H1 (cell line): ENCODE measurements around the gene ERI2. TPM values are rescaled to one million over a fixed set of nuclear protein-coding genes. Genes with fewer than 3 reads are reported as not detected.

Experiments
- CTCF ChIA-PET: fragments of 300-600 bp; sonication (Branson Sonifier 250); formaldehyde crosslinking; loops from one replicate; lab custom pipeline; 2021; ENCODE audit not compliant: partially characterized antibody; lab: Charles Lee
- POLR2A ChIA-PET: fragments of 300-600 bp; sonication (Branson Sonifier 250); formaldehyde crosslinking; loops from one replicate; lab custom pipeline; 2021; ENCODE audit warnings: inconsistent platforms; ENCODE audit not compliant: partially characterized antibody; lab: Charles Lee
- DNase-seq, 2 experiments: peaks; one replicate each; pipeline versions ENCODE4 v3.0.0 to v3.0.0-alpha.2; 2010 to 2022; ENCODE audit warnings: low spot score in 2 of 2, low read depth in 1 of 2, mixed read lengths in 1 of 2
- FAIRE-seq: peaks from 2 replicates; lab custom pipeline; 2011; peaks lifted over from hg19 to GRCh38; lab: Jason Lieb, UNC
- H2AFZ ChIP-seq: 2 replicates; pipeline ENCODE4 v1.8.1; 2012; ENCODE audit warnings: low read length, inconsistent platforms
- H2AK5ac ChIP-seq: 2 replicates; pipeline ENCODE4 v1.6.1; 2013; ENCODE audit warnings: low read depth, low read length
- H2BK120ac ChIP-seq: replicated peaks from 2 replicates; pipeline ENCODE3; 2013; ENCODE audit warnings: low read depth, low read length, inconsistent platforms
- H2BK12ac ChIP-seq: 2 replicates; pipeline ENCODE4 v1.6.1; 2013; ENCODE audit warnings: low read depth, low read length
- H2BK15ac ChIP-seq: 2 replicates; pipeline ENCODE4 v1.6.1; 2013; ENCODE audit warnings: low read length
- H2BK20ac ChIP-seq: 2 replicates; pipeline ENCODE4 v1.6.1; 2013; ENCODE audit warnings: low read length
- H2BK5ac ChIP-seq: 2 replicates; pipeline ENCODE4 v1.6.1; 2013; ENCODE audit warnings: low read depth, low read length
- H3K14ac ChIP-seq: 2 replicates; pipeline ENCODE4 v1.6.1; 2013; ENCODE audit warnings: inconsistent platforms; ENCODE audit not compliant: insufficient read length
- H3K18ac ChIP-seq: 2 replicates; pipeline ENCODE4 v1.6.1; 2013; ENCODE audit warnings: low read length; ENCODE audit errors: extremely low read depth
- H3K23ac ChIP-seq: 2 replicates; pipeline ENCODE4 v1.6.1; 2013; ENCODE audit warnings: inconsistent platforms; ENCODE audit not compliant: insufficient read length
- H3K23me2 ChIP-seq: 2 replicates; pipeline ENCODE4 v1.6.1; 2013; ENCODE audit warnings: low read depth, low read length
- H3K27ac ChIP-seq: 2 replicates; pipeline ENCODE4 v1.6.1; 2011; ENCODE audit warnings: low read depth, low read length, inconsistent platforms
- H3K27me3 ChIP-seq, 4 experiments: replicated peaks in 1 of 4; 1 replicate in 1 of 4; 2 replicates in 3 of 4; pipeline versions ENCODE4 v1.6.1 to v1.8.1; 2011 to 2013; ENCODE audit warnings: low read length in 3 of 4, mild to moderate bottlenecking in 3 of 4, inconsistent platforms in 2 of 4, mixed read lengths in 2 of 4, moderate library complexity in 1 of 4; ENCODE audit not compliant: control insufficient read depth in 3 of 4, insufficient read depth in 3 of 4; ENCODE audit errors: extremely low read depth in 1 of 4
- H3K36me3 ChIP-seq, 4 experiments: 2 replicates each; pipeline versions ENCODE4 v1.6.1 to v1.8.1; 2011 to 2013; ENCODE audit warnings: mild to moderate bottlenecking in 4 of 4, low read length in 3 of 4, moderate library complexity in 2 of 4, control low read depth in 1 of 4, inconsistent platforms in 1 of 4; ENCODE audit not compliant: insufficient read depth in 4 of 4, control insufficient read depth in 2 of 4
- H3K4ac ChIP-seq: replicated peaks from 2 replicates; pipeline ENCODE3; 2013; ENCODE audit warnings: low read length, low read depth, mixed read lengths, inconsistent platforms; ENCODE audit not compliant: insufficient read length
- H3K4me1 ChIP-seq, 4 experiments: replicated peaks in 1 of 4; 1 replicate in 1 of 4; 2 replicates in 3 of 4; pipeline versions ENCODE4 v1.6.1 to v1.8.1; 2011 to 2013; ENCODE audit warnings: low read length in 3 of 4, inconsistent platforms in 2 of 4, mixed read lengths in 1 of 4; ENCODE audit not compliant: insufficient read depth in 4 of 4, control insufficient read depth in 3 of 4
- H3K4me2 ChIP-seq, 2 experiments: 2 replicates each; pipeline versions ENCODE4 v1.6.1 to v1.8.1; 2011 to 2013; ENCODE audit warnings: low read depth in 2 of 2, low read length in 2 of 2, control low read depth in 1 of 2, inconsistent platforms in 1 of 2, mild to moderate bottlenecking in 1 of 2; ENCODE audit not compliant: insufficient read depth in 1 of 2
- H3K4me3 ChIP-seq, 4 experiments: fragments of 200-600, 300-600 bp in 1 of 4; sonication (generic), shearing (Covaris generic), sonication (Bioruptor Twin) in 1 of 4; 2 replicates each; pipeline versions ENCODE4 v1.5.1 to v1.8.1; 2011 to 2016; ENCODE audit warnings: low read length in 4 of 4, low read depth in 3 of 4, control low read depth in 2 of 4, inconsistent platforms in 2 of 4, mild to moderate bottlenecking in 2 of 4, mixed read lengths in 1 of 4, moderate library complexity in 1 of 4; ENCODE audit not compliant: insufficient read depth in 2 of 4; ENCODE audit errors: extremely low read depth in 1 of 4
- H3K56ac ChIP-seq: replicated peaks from 2 replicates; pipeline ENCODE3; 2013; ENCODE audit warnings: low read depth, mild to moderate bottlenecking, mixed read lengths, low read length, inconsistent platforms; ENCODE audit not compliant: insufficient read length
- H3K79me1 ChIP-seq: 2 replicates; pipeline ENCODE4 v1.6.1; 2013; ENCODE audit warnings: low read depth, low read length, control low read depth
- H3K79me2 ChIP-seq, 2 experiments: 2 replicates each; pipeline versions ENCODE4 v1.6.1 to v1.8.1; 2012 to 2013; ENCODE audit warnings: low read length in 2 of 2, mild to moderate bottlenecking in 2 of 2, inconsistent platforms in 1 of 2; ENCODE audit not compliant: insufficient read depth in 2 of 2, control insufficient read depth in 1 of 2
- H3K9ac ChIP-seq, 4 experiments: replicated peaks in 1 of 4; 1 replicate in 1 of 4; 2 replicates in 3 of 4; pipeline versions ENCODE4 v1.6.1 to v1.8.1; 2011 to 2013; ENCODE audit warnings: low read depth in 3 of 4, low read length in 3 of 4, control low read depth in 2 of 4, mild to moderate bottlenecking in 2 of 4, moderate library complexity in 2 of 4, inconsistent platforms in 1 of 4; ENCODE audit errors: extremely low read depth in 1 of 4
- H3K9me3 ChIP-seq, 2 experiments: 2 replicates each; pipeline versions ENCODE4 v1.6.1 to v1.8.1; 2012 to 2013; ENCODE audit warnings: mild to moderate bottlenecking in 2 of 2, moderate library complexity in 2 of 2, control low read depth in 1 of 2, inconsistent platforms in 1 of 2, low read depth in 1 of 2, low read length in 1 of 2, mixed read lengths in 1 of 2; ENCODE audit not compliant: insufficient read depth in 2 of 2
- H4K20me1 ChIP-seq, 2 experiments: replicated peaks in 1 of 2; 2 replicates each; pipeline versions ENCODE3 to v1.8.1; 2011 to 2013; ENCODE audit warnings: inconsistent platforms in 2 of 2, low read length in 2 of 2, mild to moderate bottlenecking in 1 of 2; ENCODE audit not compliant: insufficient read depth in 2 of 2, control insufficient read depth in 1 of 2
- H4K5ac ChIP-seq: 2 replicates; pipeline ENCODE4 v1.6.1; 2013; ENCODE audit warnings: low read length, low read depth, mixed read lengths, inconsistent platforms; ENCODE audit not compliant: insufficient read length
- H4K8ac ChIP-seq: 2 replicates; pipeline ENCODE4 v1.8.0; 2013; ENCODE audit warnings: mild to moderate bottlenecking, moderate library complexity, low read length, inconsistent platforms; ENCODE audit not compliant: insufficient read depth; ENCODE audit errors: extremely low read depth
- H4K91ac ChIP-seq: replicated peaks from 2 replicates; pipeline ENCODE3; 2013; ENCODE audit warnings: low read length, mixed read lengths, inconsistent platforms; ENCODE audit not compliant: insufficient read length
- CREB1 ChIP-seq: IDR thresholded peaks from 2 replicates; pipeline ENCODE4 v1.6.1; 2012; ENCODE audit warnings: inconsistent platforms
- WGBS, 2 experiments: shearing (Covaris generic) in 1 of 2; methylation state at CpG; one replicate each; pipeline versions ENCODE4 v1.1.6 to v1.1.7; 2013 to 2015; ENCODE audit warnings: low lambda C conversion rate in 2 of 2, mixed read lengths in 2 of 2, inconsistent platforms in 1 of 2, low coverage in 1 of 2, missing lambda C conversion rate in 1 of 2; ENCODE audit not compliant: insufficient replicate concordance in 2 of 2, insufficient coverage in 1 of 2, insufficient read length in 1 of 2; ENCODE audit errors: extremely low coverage in 1 of 2, missing lambda C conversion rate in 1 of 2; 5-methylcytosine and 5-hydroxymethylcytosine counted together
- polyA plus RNA-seq, 7 experiments: library from polyadenylated mRNA; depleted of rRNA in 3 of 7; stranded (reverse) in 5 of 7; unstranded in 2 of 7; fragments of >200 nt in 5 of 7; fragments of 200-250 nt in 2 of 7; gene quantifications; 1 replicate in 5 of 7; 2 replicates in 1 of 7; 4 replicates in 1 of 7; pipeline versions ENCODE4 v1.2.1 to v1.2.3, GENCODE V29; 2011 to 2013; ENCODE audit warnings: missing spikeins in 2 of 7, mixed read lengths in 2 of 7
- total RNA-seq: library from RNA; stranded (reverse); fragmentation: NEBNext Ultra II Directional; extraction: Animal tissue kit (Norgen Biotek cat#: 25700); gene quantifications from 2 replicates; pipeline ENCODE4 v1.2.1, GENCODE V29; 2021

Gene ERI2
- total and polyA plus RNA-seq, 2 of the 8 experiments (the other 6 are each of a cell fraction or from before 2014, with no cell fraction given) = 11.0 to 12.6 TPM

DNA sequence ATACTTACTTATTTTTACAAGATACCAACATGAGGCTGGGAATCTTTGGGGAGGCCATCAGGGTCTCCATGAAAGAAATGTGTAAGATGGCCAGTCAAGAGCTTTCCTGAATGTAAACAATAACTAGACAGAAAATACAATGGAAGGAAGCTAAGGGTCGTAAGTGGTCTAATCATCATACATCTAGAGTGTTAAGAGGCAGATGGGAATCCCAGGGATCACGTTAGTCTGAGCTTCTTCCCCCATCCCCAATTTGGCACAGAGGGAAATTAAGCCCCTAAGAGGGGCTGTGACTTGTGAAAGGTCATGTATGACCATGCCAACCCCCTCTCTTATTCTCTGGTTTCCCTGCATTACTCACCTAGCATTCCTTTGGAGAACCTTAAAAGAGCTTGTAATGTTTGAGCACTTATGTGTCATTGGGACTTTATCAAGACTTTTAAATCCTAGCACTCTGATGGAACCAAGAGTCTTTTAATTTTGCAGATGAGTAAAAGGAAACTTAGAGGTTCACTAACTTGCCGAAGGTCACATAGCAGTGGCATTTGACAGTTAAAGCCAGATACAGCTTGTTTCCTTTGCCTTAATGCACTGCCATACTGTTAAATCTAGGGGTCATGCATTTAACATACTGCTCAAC, 47.8 kb upstream of the ERI2 start:
- no peak overlapping the region for H3K4me2 ChIP-seq
- H4K20me1 ChIP-seq = peaks cover 2 to 3% of the 10 kb centered on the region in 2 experiments
- H2BK5ac ChIP-seq = no peak overlapping the region
- H2BK12ac ChIP-seq = no peak overlapping the region
- peaks cover 0 to 2% (median 0%) of the 10 kb centered on the region in 4 experiments; a peak in 2 of 7 replicates for H3K4me1 ChIP-seq
- no peak overlapping the region for H3K56ac ChIP-seq
- no peak overlapping the region for H2BK20ac ChIP-seq
- no peak overlapping the region for H2AK5ac ChIP-seq
- 0 out of 4 replicates have a peak, but pooled peaks cover 0 to 6% of the 10 kb centered on the region in 2 experiments for H3K79me2 ChIP-seq
- no peak overlapping the region for H3K23ac ChIP-seq
- FAIRE-seq (no peak), DNase-seq (no peak)
- H3K79me1 ChIP-seq = peaks cover 4% of the 10 kb centered on the region; the same call in 1 of the 2 replicates
- H3K27me3 ChIP-seq = no peaks in the 10 kb centered on the region
- no peak overlapping the region for H3K27ac ChIP-seq
- H2BK15ac ChIP-seq = no peak overlapping the region
- no peak overlapping the region for H3K18ac ChIP-seq
- H3K36me3 ChIP-seq = peaks cover 0 to 3% (median 0%) of the 10 kb centered on the region in 4 experiments; a peak in 3 of 8 replicates
- CTCF ChIA-PET = interaction anchor here (0.5 to 2.1 kb wide), 5 partner anchors 10 to 148 kb away, joined by 3 to 7 read pairs (median 3); no protein-coding TSS in a partner anchor
- POLR2A ChIA-PET = interaction anchor here (0.8 to 0.9 kb wide), 4 partner anchors 11 to 147 kb away, joined by 3 read pairs; partner anchors contain the start of genes DCUN1D3, ERI2 and REXO5
- H3K23me2 ChIP-seq = no peaks in the 10 kb centered on the region
- H2BK120ac ChIP-seq = no peak overlapping the region
- H3K4me3 ChIP-seq = no peak overlapping the region
- H4K5ac ChIP-seq = no peak overlapping the region
- no peak overlapping the region for H2AFZ ChIP-seq
- no peaks in the 10 kb centered on the region for H3K9me3 ChIP-seq
- 97% methylated on average over 3 of the region's 3 CpGs; no CpG with 5 or more reads in 1 of the 2 experiments for WGBS, 2 experiments
- no peak overlapping the region for H4K91ac ChIP-seq
- H3K9ac ChIP-seq = no peak overlapping the region
- H4K8ac ChIP-seq = no peak overlapping the region
- H3K4ac ChIP-seq = no peak overlapping the region
- no peak overlapping the region for H3K14ac ChIP-seq
- TF ChIP-seq CREB1 = no peak
